ENCODE results near the gene PREX1. TPM values are rescaled to one million over a fixed set of nuclear protein-coding genes. Genes with fewer than 3 reads are reported as not detected.

The PREX1 gene
- total and polyA plus RNA-seq, 2 of the 4 experiments (the other 2 are of a cell fraction), result 0.67 to 0.72 TPM

- no peak overlapping the region for H2AFZ ChIP-seq (replicated peaks; ENCODE audit: low read length, poor library complexity)
- 84% methylated on average over 6 of the region's 12 CpGs; no CpG with 5 or more reads in 1 of the 2 experiments for WGBS, 2 experiments (ENCODE audit: extremely low coverage in 2 of 2, insufficient read length in 1 of 2)
- no peak overlapping the region for H4K5ac ChIP-seq (ENCODE audit: low read depth, low read length)
- no peak overlapping the region for H4K8ac ChIP-seq (ENCODE audit: low read depth in 2 of 2, low read length in 2 of 2)
- no peak overlapping the region for H3K18ac ChIP-seq (ENCODE audit: low read depth, low read length)
- DNase-seq (no peak), ATAC-seq (ENCODE audit: low read depth) (no peak)
- H3K4me1 ChIP-seq (ENCODE audit: control insufficient read depth, insufficient read depth, low read length), result no peaks in the 10 kb centered on the region
- no peak overlapping the region for H4K91ac ChIP-seq (ENCODE audit: insufficient read depth, low read depth, low read length)
- TF ChIP-seq MAZ (IDR thresholded peaks at IDR 0.05; ENCODE audit: borderline replicate concordance, low read depth, low read length), result no peak
- no peak for TF ChIP-seq MXI1 (IDR thresholded peaks at IDR 0.05; ENCODE audit: borderline replicate concordance, low read depth, low read length)
- no peak for TF ChIP-seq SMC3 (IDR thresholded peaks at IDR 0.05; ENCODE audit: low read depth, low read length)
- no peak for TF ChIP-seq NFE2L2 (IDR thresholded peaks at IDR 0.05; ENCODE audit: low read depth, low read length)
- no peak for TF ChIP-seq CHD1 (IDR thresholded peaks at IDR 0.05; ENCODE audit: low read depth, low read length)
- no peak for TF ChIP-seq FOS (IDR thresholded peaks at IDR 0.05; ENCODE audit: low read depth, low read length)
- no peak for TF ChIP-seq USF2 (IDR thresholded peaks at IDR 0.05; ENCODE audit: low read depth, low read length)
- TF ChIP-seq CEBPB (IDR thresholded peaks at IDR 0.05; ENCODE audit: low read depth, low read length), result no peak
- no peak for TF ChIP-seq RCOR1 (IDR thresholded peaks at IDR 0.05; ENCODE audit: insufficient replicate concordance, low read length)
- no peak for TF ChIP-seq RFX5 (IDR thresholded peaks at IDR 0.05; ENCODE audit: low read depth, low read length)
- TF ChIP-seq RAD21 (IDR thresholded peaks at IDR 0.05; ENCODE audit: low read length), result no peak
- no peak for TF ChIP-seq BHLHE40 (IDR thresholded peaks at IDR 0.05; ENCODE audit: low read depth, low read length)
- no peak for TF ChIP-seq ELK1 (IDR thresholded peaks at IDR 0.05; ENCODE audit: borderline replicate concordance, low read depth, low read length)
- ChIA-PET POLR2A (ENCODE audit: unreplicated experiment) (no interaction called here), CTCF (interaction anchor here (0.5 to 1.3 kb wide), 2 partner anchors 12 to 376 kb away, joined by 4 read pairs; no protein-coding TSS in a partner anchor)
- no peak overlapping the region for H3K56ac ChIP-seq (ENCODE audit: extremely low read depth, insufficient read depth, low read length)
- peaks cover 2% of the 10 kb centered on the region; the same call in 1 of the 2 replicates for H3K27me3 ChIP-seq (ENCODE audit: control insufficient read depth, insufficient read depth, low read length)
- intact Hi-C loops (cut with micrococcal nuclease), result no loop called here
- no peak overlapping the region for H2BK15ac ChIP-seq (ENCODE audit: low read depth, low read length)
- no peaks in the 10 kb centered on the region for H3K79me1 ChIP-seq (ENCODE audit: low read depth in 1 of 2, low read length in 2 of 2)
- H3K4me3 ChIP-seq (ENCODE audit: insufficient read depth, low read depth, low read length), result no peak overlapping the region
- no peak overlapping the region for H2BK20ac ChIP-seq (ENCODE audit: low read depth, low read length)
- peaks cover 1% of the 10 kb centered on the region; the same call in 1 of the 2 replicates for H4K20me1 ChIP-seq (ENCODE audit: insufficient read depth, low read length)
- no peak overlapping the region for H3K4me2 ChIP-seq (ENCODE audit: low read depth, low read length)
- no peak overlapping the region for H2BK120ac ChIP-seq (ENCODE audit: low read depth, low read length)
- H3K23ac ChIP-seq (ENCODE audit: low read depth, low read length), result no peak overlapping the region
- H2AK9ac ChIP-seq (replicated peaks; ENCODE audit: low read depth, low read length, poor library complexity), result no peak overlapping the region
- H3K14ac ChIP-seq (replicated peaks; ENCODE audit: low read depth, low read length), result no peak overlapping the region
- no peak overlapping the region for H2AK5ac ChIP-seq (ENCODE audit: low read depth, low read length)
- H3K36me3 ChIP-seq (ENCODE audit: control insufficient read depth, insufficient read depth, low read length), result no peaks in the 10 kb centered on the region
- no peaks in the 10 kb centered on the region for H3K9me3 ChIP-seq (ENCODE audit: control insufficient read depth, insufficient read depth, low read length)
- H3K9me1 ChIP-seq (ENCODE audit: insufficient read depth, low read length), result peaks cover 3% of the 10 kb centered on the region; the same call in 1 of the 2 replicates
- H3K27ac ChIP-seq (ENCODE audit: insufficient read depth, low read length), result no peak overlapping the region
- dilution Hi-C loops (cut with HindIII; ENCODE audit: low sequenced_read_pairs, unreplicated experiment), result no loop called here
- BruUV-seq (replicated peaks), result no TSS peak
- H3K4ac ChIP-seq (ENCODE audit: low read depth, low read length), result no peak overlapping the region
- in situ Hi-C loops (cut with MboI; ENCODE audit: low sequenced_read_pairs), result no loop called here
- H3K9ac ChIP-seq (ENCODE audit: low read depth, low read length), result no peak overlapping the region
- H2BK5ac ChIP-seq (ENCODE audit: low read depth, low read length, poor library complexity, severe bottlenecking), result no peak overlapping the region
These were observed 194.8 kb downstream of the PREX1 start for GRCh38 chr20:48632825-48633619.
